HG03521 (cell line): Measurements from ENCODE around the gene HOXD13.

Experiments
- ATAC-seq: cut with Tn5 transposase; IDR thresholded peaks from one replicate; pipeline ENCODE4 v1.9.1; 2021; ENCODE audit warnings: mild to moderate bottlenecking, moderate library complexity; ENCODE audit not compliant: unreplicated experiment

The HOXD13 gene

DNA sequence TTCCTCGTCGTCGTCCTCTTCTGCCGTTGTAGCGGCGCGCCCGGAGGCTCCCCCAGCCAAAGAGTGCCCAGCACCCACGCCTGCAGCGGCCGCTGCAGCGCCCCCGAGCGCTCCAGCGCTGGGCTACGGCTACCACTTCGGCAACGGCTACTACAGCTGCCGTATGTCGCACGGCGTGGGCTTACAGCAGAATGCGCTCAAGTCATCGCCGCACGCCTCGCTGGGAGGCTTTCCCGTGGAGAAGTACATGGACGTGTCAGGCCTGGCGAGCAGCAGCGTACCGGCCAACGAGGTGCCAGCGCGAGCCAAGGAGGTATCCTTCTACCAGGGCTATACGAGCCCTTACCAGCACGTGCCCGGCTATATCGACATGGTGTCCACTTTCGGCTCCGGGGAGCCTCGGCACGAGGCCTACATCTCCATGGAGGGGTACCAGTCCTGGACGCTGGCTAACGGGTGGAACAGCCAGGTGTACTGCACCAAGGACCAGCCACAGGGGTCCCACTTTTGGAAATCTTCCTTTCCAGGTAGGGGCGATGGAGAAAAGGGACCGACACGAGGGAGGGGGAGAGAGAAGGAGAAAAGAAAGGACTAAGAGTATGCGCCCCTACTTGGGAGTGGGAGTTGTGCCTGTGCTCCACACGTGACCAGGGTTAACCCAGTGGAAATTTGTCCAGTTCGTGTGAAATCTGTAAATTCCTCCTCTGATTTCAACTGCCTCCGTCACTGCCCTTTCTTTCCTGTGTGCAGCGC, 800 bp downstream of the HOXD13 start:
- ATAC-seq: no peak

DNA sequence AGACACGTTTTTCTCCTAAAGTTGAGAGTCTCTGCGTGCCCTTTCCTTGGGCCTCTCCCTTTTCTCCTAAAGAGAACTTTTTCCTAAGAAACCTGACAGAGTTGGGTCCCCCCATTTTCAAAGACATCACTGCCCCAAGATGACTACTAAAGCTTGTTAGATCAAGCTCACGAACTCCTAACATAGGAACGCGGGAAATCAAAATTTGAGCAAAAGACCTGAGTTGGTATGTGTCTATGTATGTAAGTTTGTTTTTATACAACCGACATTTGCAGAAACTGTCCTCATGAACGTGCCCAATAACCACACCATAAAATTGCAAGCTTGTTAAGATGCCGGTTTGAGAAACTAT, 1.4 kb downstream of the HOXD13 start:
- ATAC-seq: no peak

DNA sequence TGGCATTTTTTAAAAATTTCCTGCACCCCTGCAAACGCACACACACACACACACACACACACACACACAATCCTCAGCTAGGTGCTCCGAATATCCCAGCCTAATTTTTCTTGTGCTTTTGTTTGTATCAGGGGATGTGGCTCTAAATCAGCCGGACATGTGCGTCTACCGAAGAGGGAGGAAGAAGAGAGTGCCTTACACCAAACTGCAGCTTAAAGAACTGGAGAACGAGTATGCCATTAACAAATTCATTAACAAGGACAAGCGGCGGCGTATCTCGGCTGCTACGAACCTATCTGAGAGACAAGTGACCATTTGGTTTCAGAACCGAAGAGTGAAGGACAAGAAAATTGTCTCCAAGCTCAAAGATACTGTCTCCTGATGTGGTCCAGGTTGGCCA, 1.8 kb downstream of the HOXD13 start:
- no peak for ATAC-seq

DNA sequence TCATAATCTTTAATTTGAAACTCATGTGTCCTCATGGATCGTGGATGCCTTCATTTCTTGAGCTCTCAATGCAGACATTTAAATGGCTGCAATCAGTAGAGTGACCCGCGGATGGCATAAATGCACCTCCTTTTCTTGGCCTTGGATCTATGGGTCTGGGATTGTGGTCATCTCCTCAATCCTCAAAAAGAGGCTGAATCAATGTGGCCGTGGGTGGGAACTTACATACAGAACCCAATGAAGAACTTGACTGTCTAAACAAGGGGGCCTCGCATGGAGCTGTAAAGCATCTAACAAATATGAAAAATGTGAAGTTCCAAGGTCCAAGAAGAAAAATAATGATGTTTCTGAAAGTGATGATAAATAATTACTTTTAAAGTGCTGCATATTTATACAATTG, 2.9 kb downstream of the HOXD13 start:
- no peak for ATAC-seq

DNA sequence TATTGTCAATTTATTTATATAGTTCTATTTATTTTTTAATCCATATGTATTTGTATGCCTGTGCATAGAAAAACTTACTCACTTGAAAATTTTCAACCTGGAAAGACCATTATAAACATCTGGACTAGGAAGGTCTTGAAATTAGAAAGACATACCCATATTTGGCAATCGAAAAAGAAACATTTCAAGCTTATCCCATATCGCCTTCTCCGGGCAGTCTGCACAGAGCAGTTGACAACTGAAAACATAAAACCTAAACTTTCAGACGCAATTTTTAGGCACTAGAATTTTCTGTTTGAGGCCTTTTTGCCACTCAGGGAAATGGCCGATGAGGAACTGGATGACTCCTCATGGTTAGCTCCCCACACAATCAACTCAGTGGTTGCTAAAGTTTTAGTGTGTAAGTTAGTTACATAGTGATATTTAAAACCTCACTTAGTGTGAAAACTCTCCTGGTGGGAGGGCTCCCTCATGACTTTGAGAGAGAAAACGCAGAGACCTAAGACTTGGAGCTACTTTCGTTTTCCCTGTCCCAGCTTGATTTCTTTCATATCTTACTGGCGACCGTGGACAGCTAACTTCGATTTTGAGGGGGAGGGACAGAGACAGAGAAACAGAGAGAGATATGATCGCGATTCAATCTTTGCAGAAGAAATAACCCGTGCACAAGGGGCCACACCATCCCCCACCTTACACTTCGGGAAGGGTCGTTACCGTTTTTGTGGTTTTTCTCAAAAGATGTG, 3.9 kb downstream of the HOXD13 start:
- ATAC-seq: no peak

DNA sequence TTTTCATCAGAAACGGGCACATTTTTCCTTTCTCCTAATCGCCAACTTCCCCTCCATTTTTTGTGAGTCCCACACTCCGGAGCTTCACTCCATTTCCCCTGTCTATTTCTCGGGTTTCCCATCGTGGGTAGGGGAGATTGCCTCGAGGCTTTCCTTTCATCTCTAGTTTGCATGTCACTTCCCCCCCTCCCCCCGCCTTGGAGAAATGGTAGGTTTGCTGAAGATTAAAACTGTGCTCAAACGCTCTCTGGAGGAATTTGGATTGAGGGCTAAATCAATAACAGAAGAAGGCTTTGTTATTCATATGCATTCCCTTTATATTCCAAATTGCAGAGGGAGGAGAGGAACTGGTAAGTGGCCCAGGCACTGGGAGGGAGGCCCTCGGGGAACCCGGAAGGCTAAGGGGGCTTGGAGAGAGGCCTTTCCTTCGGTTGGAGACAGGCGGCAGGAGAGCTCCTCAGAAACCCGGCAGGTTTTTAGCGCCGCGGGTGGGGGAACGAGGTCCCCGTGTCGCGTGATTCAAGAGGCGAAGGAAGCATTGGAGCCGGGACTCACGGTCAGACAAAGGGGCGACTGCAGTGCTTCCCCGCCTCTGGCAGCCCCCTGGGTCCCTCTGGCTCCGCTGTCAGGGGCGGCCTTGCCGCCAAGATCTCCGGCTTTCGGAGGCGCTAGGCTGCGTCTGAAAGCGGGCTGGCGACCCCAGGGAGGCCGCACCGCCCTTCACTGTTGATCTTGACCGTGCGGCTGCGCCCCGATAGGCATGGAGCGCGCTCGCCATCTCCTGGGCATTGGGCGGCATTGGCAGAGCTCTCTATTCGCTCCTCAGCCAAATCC, 4.7 kb downstream of the HOXD13 start:
- ATAC-seq: peak; percentile 76

DNA sequence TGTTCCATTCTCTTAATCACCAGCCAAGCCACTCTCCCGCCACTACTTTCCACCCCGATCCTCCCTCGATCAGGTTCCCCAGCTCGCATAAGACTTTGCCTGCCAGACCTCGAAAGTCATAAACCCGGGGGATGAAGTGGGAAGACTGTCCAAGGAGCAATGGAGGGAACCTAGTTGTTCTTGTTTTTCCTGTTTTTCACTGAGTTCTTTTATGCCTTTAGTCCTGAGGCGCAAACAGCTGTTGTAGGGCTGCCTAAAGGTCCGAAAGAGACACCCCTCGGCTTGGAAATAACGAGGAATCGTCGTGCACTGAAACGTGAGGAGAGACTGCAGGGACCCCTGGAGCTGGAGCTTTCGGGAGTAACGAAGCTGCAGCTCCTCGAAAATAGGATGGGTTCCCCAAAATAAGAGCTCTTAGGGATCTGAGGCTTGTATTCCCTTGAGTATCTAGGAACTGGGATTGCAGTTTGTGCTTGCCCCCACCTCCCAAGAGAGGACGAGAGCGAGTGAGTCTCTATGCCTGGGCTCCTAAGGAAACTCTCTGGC, 5.4 kb downstream of the HOXD13 start:
- no peak for ATAC-seq

DNA sequence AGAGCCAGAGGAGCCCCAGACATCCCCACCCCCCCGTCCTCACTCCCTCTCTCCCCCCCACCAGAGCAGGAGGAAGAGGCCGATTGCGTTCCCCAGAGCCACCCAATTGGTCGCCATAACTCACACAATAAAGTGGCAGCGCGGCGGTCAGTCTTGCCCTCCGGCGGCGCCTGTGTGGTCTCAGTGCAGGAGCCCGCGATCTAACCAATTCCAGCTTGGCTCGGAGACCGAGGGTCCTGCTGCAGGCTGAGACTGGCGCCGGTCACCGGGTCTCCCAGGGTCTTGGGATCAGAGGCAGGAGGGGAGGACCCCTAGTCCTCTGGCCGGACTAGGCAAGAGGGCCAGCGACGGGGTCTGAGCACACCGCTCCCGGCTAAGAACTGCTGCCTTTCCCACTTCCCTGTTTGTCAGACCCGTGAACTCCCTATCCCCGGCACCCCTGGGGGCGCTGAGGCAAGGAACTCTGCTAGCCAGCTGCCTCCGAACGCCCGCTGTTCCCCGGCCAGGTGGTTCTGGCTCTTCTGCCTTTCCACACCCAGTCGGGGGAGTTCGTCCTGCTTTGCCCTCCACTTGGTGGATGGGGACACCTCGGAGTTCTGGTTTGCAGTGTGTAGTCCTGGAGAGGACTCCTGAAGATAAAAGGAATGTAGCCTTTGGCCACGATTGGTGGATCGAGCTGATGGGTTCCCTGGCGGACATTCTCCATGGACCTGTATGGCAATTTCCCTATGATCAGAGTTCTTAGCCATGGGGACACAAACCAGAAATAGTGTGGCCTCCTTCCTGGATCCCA, 6.0 kb downstream of the HOXD13 start:
- no peak for ATAC-seq

DNA sequence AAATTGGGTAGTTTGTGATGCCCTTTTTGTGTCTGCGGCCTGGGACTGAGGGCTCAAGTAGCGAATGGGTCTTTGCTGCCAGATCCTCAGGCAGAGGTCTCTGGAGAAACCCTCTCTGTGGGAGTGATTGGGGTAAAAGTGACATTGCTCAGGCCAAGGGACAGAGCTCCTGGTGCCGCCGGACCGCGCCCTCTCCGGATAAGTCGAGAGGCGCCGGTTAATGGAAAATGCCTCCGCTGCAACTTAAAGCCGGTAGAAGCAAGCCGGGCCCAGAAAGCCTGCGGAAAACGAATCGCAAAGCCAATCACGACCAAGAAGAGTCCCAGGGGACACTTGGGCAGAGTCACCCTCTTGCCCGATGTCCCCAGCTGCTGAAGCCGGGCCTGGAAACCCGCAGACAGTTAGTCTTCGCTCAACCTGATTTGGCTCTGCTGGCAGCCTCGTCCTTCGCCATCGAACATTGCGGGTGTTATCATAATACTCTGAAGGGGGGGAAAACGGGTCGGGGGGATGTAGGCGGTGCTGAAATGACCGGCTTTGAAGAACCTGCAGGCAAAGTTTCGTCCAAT, 6.7 kb downstream of the HOXD13 start:
- no peak for ATAC-seq

DNA sequence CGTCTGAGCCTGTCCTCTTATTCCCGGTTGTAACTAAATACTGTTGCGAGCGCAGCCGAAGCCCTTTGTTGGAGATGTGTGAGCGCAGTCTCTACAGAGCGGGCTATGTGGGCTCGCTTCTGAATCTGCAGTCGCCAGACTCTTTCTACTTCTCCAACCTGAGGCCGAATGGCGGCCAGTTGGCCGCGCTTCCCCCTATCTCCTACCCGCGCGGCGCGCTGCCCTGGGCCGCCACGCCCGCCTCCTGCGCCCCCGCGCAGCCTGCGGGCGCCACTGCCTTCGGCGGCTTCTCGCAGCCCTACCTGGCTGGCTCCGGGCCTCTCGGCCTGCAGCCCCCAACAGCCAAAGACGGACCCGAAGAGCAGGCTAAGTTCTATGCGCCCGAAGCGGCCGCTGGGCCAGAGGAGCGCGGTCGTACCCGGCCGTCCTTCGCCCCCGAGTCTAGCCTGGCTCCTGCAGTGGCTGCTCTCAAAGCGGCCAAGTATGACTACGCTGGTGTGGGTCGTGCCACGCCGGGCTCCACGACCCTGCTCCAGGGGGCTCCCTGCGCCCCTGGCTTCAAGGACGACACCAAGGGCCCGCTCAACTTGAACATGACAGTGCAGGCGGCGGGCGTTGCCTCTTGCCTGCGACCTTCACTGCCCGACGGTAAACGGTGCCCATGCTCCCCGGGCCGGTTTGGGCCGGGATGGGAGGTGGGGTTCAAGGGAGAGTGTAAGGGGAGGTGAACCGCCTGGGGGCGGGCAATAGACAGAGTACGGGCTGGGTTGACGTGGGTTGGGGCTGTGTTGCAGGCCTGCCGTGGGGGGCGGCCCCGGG, 7.4 kb downstream of the HOXD13 start, which contains the start of gene HOXD12:
Gene HOXD12, plus strand, starts transcription at position 68 of the 819 bp plus-strand sequence. Its CDS starts 7 bp downstream, at position 75.
- ATAC-seq: no peak

DNA sequence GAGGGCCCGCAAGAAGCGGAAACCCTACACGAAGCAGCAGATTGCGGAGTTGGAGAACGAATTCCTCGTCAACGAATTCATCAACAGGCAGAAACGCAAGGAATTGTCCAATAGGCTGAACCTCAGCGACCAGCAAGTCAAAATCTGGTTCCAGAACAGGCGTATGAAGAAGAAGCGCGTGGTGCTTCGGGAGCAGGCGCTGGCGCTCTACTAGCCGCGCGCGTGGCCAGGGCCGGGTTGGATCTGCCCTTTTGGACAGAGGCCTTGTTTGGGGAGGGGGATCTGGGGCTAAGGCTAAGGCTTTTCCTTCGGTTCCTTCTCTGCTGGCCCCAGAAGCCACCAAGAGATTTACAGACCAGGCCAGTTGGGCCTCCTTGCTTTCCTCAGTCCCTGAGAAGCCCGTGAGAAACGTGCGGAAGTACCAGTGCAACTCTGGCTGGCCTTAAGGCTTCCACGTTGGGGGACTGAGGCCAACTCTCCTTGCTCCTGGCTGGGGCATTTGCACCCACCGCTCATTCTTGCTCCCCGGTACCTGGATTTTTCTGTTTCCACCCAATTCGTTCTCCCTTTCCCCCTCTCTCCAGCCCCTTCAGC, 8.1 kb downstream of the HOXD13 start:
- no peak for ATAC-seq

DNA sequence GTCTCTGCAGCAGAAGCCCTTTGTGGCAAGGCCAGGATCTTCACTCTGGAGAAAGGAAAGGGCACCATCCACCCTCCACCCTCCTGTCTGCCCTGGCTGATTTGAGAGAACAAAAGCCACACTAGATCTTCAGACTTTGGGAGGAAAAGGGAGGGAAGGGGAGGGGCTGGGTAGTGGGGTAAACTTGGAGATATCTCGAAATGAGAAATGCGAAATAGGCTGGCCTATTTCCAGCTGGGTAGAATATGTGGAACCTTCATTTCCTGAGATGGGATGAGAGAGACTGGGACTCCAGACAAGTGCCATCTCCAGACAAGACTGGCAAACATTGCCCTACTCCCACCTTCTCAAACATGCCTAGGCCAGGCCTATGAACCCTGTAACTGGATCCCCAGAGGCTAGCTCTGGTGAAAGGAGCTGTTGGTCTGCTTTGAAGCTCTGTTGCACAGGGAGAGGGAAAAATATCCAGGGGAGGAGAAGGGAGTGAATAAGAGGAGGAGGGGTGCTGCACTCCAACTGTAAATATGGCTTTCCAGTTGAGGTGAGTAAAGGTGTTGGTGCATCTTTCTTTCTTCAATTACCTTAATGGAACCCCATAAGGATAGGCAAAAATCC, 8.8 kb downstream of the HOXD13 start:
- ATAC-seq: no peak

DNA sequence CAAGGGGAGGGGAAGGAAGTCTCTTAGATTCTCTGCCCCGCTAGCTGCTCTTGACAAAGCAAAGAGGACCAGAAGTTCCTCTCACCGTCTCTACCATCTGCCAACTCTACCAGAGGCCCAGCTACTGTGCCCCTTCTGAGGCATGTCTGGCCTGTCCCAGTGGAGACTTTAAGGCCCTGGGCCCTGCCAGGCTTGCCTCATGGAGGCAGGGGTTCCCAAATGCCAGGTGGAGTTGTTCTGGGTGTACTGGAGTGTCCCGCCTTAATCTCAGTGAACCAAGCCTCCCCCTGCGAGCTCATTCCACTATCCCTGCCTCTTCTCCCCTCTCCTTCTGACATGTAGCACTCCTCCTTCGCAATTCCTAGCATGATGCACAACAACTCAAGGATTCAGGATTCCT, 9.3 kb downstream of the HOXD13 start:
- no peak for ATAC-seq

DNA sequence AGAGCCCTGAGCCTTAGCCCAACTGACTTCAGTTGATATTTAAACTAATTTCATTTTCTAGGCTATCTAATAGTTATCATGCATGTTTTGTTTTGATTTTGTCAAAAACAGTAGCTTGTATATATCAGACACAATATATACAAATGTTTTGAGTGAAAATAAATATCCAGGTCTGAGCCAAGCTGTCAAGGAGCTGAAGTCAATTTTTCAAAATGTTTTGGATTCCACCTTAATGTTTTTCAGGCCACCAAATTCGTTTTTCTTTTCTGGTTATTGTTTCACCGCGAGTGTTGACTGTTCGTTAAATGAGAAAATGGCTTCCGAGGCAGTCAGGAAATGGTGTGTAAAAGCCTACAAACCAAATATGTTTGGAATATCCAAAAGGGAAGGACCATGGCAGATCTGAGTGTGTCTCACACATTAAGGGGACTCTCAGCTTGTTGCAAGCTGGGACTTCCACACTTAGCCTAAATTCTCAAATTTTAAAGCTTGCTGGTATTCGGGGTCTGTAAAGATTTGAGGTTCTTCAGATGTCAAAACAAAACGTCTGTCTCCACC, 9.9 kb downstream of the HOXD13 start:
- no peak for ATAC-seq

DNA sequence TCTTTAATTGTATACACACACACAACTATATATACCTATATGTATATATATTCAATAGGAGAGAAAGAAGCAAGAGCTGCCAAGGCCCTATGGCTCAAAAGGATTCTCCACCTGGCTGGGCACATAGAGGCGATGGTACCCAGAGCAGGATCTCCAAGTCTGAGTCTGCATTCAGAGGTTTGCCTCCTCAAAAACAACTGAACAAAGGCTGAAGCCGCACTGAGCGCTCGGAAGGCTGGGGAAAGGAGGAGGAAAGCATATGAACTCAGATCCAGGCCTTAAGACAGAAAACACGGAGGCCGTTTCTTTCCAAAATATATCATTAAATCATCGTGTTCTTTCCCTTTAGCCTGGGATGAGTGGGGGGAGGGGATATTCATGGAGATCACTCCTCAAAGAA, 10.7 kb downstream of the HOXD13 start:
- no peak for ATAC-seq

DNA sequence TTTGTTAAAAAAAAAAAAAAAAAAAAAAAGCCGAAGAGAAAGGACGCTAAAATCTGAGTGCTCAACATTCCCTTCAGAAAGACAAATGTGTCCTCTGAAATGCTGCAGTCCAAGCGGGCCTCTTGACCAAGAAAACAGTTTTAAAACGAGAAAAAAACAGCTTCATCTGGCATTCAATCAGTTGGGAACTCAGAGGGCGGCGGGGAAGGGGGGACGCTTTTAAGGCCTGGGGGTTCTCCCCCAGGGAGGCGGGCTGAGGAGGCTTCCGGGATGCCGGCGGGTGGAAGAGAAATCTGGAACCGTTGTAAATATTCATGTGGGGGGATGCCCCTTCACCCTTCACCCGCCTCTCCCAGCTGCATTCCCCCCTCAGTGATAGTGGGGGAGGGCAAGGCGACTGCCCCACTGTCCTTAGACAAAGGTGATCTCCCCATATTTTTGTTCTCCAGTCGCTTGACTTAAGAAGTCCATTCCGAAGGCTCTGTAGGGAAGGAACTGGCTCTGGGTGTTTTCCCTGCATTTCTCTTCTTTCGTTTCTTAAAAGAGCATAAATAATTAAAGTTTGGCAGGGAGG, 11.3 kb downstream of the HOXD13 start:
- no peak for ATAC-seq

DNA sequence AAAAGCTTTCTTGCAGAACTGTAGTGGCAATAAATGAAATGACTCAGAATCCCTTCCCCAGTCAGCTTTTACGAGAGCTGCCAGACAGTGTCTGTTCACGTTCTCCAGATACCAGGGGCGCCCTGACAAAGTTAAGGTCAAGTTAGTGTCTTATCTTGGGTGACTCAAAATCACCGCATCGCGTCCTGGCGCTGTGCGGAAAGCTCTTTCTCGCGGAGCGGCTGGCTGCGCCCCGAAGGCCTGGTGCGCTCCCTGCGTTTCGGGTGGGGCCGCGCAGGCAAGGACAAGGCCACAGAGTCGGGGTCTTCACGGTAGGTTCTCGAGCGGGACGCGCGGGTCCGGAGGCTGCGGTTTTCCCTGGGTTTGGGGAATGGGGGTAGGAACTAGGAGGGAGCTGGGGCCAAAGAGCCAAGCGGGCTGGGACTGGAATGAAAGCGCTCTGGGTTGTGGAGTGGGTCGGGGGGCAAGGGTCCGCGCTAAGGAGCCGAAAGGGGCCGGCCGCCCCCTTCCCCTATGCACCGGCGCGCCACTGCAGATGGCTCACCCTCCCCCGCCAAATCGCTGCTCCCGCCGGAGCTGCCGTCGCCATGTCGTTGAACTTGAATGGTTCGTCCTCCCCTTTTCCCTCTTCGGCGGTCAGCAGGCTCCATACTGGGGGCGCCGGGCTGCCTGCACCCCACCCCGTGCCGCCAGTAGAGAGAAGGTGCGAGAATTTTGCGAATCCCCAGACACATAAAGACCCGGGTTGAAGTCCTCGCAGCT, 12.0 kb downstream of the HOXD13 start:
- no peak for ATAC-seq
